Smooth muscle cell (in vitro differentiated cells): ENCODE results near the gene GABARAPL1. TPM values are rescaled to one million over a fixed set of nuclear protein-coding genes. Genes with fewer than 3 reads are reported as not detected.

ENCODE experiments used
- DNase-seq: peaks from one replicate; lab custom pipeline; 2025; ENCODE audit not compliant: unreplicated experiment; lab: John Stamatoyannopoulos, UW
- H2AFZ ChIP-seq: fragments of 200-600 bp; sonication (generic); 2 replicates; pipeline ENCODE4 v1.6.0; 2016; ENCODE audit warnings: antibody characterized with exemption, low read depth, mild to moderate bottlenecking
- H3F3A ChIP-seq: fragments of 200-600 bp; sonication (generic); 2 replicates; pipeline ENCODE4 v1.6.0; 2017; ENCODE audit warnings: antibody characterized with exemption, low read depth
- H3K27ac ChIP-seq: fragments of 200-600 bp; sonication (generic); 2 replicates; pipeline ENCODE4 v1.5.1; 2016; ENCODE audit warnings: low read depth, mild to moderate bottlenecking
- H3K27me3 ChIP-seq: fragments of 200-600 bp; sonication (generic); 2 replicates; pipeline ENCODE4 v1.6.1; 2016; ENCODE audit warnings: low read depth, mild to moderate bottlenecking
- H3K36me3 ChIP-seq: fragments of 200-600 bp; sonication (generic); 2 replicates; pipeline ENCODE4 v1.5.1; 2016; ENCODE audit warnings: low read depth
- H3K4me1 ChIP-seq: fragments of 200-600 bp; sonication (generic); 2 replicates; pipeline ENCODE4 v1.5.1; 2016; ENCODE audit warnings: low read depth
- H3K4me2 ChIP-seq: fragments of 200-600 bp; sonication (generic); 2 replicates; pipeline ENCODE4 v1.6.0; 2016; ENCODE audit warnings: mild to moderate bottlenecking
- H3K4me3 ChIP-seq: fragments of 200-600 bp; sonication (generic); 2 replicates; pipeline ENCODE4 v1.5.1; 2016; ENCODE audit warnings: mild to moderate bottlenecking
- H3K79me2 ChIP-seq: fragments of 200-600 bp; sonication (generic); 2 replicates; pipeline ENCODE4 v1.6.0; 2016; ENCODE audit warnings: low read depth, mild to moderate bottlenecking
- H3K9ac ChIP-seq: fragments of 200-600 bp; sonication (generic); 2 replicates; pipeline ENCODE4 v1.6.0; 2016; ENCODE audit warnings: low read depth
- H3K9me3 ChIP-seq: fragments of 200-600 bp; sonication (generic); replicated peaks from 2 replicates; pipeline ENCODE4 v1.5.1; 2016; ENCODE audit warnings: low read depth
- H4K20me1 ChIP-seq: fragments of 200-600 bp; sonication (generic); 2 replicates; pipeline ENCODE4 v1.6.0; 2016; ENCODE audit warnings: low read depth
- WGBS: methylation state at CpG from one replicate; pipeline ENCODE4 v1.1.7; 2016; ENCODE audit warnings: low lambda C conversion rate; 5-methylcytosine and 5-hydroxymethylcytosine counted together
- polyA plus RNA-seq: library from polyadenylated mRNA; unstranded; fragments of >200 nt; fragmentation: Nextera tagmentation; extraction: Ambion mirVana; gene quantifications from 2 replicates; pipeline ENCODE4 v1.2.1, GENCODE V29; 2016
- total RNA-seq: library from RNA; depleted of rRNA; stranded (reverse); fragments of >200 nt; gene quantifications from 2 replicates; pipeline ENCODE4 v1.2.3, GENCODE V29; 2014
- TF ChIP-seq, protein P1 (sequence below): fragments of 200-600 bp; sonication (generic); IDR thresholded peaks from 2 replicates; pipeline ENCODE4 v1.5.1; 2017; ENCODE audit warnings: borderline replicate concordance, mild to moderate bottlenecking, antibody characterized with exemption; ENCODE audit not compliant: insufficient read depth, poor library complexity, severe bottlenecking

GABARAPL1 gene
- total and polyA plus RNA-seq, 2 experiments from 2014 or later, result 83.4 to 90.0 TPM

DNA sequence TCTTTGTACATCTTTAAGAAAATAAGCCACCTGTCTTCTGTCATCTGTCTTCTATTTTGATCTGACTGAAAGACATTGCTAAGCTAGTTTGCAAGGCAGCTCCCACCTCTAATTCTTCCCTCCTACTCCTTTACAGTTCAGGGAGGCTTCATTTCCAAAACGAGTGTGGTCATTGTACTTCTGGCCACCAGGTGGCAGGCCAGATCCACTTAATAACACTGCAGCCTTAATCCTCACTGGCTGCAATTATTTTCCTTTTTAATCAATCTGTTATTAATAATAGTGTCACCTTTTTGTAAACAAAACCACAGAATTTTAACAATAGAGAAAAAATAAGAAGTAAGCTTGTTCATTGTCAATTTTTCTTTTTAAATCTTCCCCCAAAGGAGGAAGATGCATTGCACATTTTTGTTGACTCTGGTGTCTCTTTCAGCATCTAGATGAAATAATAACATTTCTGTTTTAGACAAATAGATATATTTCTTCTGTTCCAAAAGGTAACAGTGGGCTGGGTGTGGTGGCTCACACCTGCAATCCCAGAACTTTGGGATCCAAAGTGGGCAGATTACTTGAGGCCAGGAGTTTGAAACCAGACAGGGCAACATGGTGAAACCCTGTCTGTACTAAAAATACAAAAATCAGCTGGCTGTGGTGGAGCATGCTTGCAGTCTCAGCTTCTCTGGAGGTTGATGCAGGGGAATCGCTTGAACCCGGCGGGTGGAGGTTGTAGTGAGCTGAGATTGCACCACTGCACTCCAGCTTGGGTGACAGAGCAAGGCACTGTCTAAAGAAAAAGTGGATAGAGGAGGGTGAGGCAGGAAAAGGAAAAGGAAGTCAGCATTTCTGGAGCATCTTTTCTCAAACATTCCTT lies 23.3 kb downstream of the GABARAPL1 start:
- no peak for DNase-seq
- TF ChIP-seq, protein P1, sequence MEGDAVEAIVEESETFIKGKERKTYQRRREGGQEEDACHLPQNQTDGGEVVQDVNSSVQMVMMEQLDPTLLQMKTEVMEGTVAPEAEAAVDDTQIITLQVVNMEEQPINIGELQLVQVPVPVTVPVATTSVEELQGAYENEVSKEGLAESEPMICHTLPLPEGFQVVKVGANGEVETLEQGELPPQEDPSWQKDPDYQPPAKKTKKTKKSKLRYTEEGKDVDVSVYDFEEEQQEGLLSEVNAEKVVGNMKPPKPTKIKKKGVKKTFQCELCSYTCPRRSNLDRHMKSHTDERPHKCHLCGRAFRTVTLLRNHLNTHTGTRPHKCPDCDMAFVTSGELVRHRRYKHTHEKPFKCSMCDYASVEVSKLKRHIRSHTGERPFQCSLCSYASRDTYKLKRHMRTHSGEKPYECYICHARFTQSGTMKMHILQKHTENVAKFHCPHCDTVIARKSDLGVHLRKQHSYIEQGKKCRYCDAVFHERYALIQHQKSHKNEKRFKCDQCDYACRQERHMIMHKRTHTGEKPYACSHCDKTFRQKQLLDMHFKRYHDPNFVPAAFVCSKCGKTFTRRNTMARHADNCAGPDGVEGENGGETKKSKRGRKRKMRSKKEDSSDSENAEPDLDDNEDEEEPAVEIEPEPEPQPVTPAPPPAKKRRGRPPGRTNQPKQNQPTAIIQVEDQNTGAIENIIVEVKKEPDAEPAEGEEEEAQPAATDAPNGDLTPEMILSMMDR, result peak; percentile 92

DNA sequence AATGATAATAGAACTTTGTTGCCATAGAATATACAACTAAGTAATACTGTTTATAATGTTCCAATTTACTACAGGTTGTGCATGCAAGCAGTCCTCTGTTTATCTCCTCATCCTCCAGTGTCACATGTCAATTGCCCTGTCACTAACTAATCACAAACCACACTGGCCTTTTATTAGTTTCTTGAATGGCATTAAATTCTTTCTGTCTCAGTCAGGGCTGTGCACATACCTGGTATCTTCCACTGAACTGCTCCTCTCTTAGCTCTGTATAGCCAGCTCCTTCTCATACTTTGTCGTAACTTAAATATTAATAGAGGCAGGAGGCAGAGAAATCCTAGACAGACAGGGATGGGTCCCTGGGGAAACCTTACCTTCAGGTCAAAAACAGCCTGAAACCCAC lies 24.0 kb downstream of the GABARAPL1 start:
- no peaks in the 10 kb centered on the region for H3K79me2 ChIP-seq
- no peaks in the 10 kb centered on the region for H3F3A ChIP-seq
- H3K4me1 ChIP-seq, result peaks cover 4% of the 10 kb centered on the region
- H4K20me1 ChIP-seq, result no peaks in the 10 kb centered on the region
- no peak for DNase-seq
- H3K9me3 ChIP-seq, result no peaks in the 10 kb centered on the region
- TF ChIP-seq, protein P1, result no peak
- no peaks in the 10 kb centered on the region for H3K27me3 ChIP-seq
- H3K27ac ChIP-seq, result no peak overlapping the region
- no peak overlapping the region for H3K4me3 ChIP-seq
- 96% methylated on average over 1 of the region's 1 CpG for WGBS
- no peak overlapping the region for H3K9ac ChIP-seq
- H3K36me3 ChIP-seq, result no peaks in the 10 kb centered on the region
- no peak overlapping the region for H3K4me2 ChIP-seq
- H2AFZ ChIP-seq, result no peak overlapping the region

More for the DNA sequence above, 23.3 kb downstream of the GABARAPL1 start:
- H3F3A ChIP-seq, result no peaks in the 10 kb centered on the region
- no peaks in the 10 kb centered on the region for H3K79me2 ChIP-seq
- no peaks in the 10 kb centered on the region for H3K9me3 ChIP-seq
- H3K4me1 ChIP-seq, result no peaks in the 10 kb centered on the region
- no peaks in the 10 kb centered on the region for H3K36me3 ChIP-seq
- no peak overlapping the region for H3K4me2 ChIP-seq
- no peak overlapping the region for H3K9ac ChIP-seq
- H4K20me1 ChIP-seq, result no peaks in the 10 kb centered on the region
- 66% methylated on average over 4 of the region's 4 CpGs for WGBS
- H3K27ac ChIP-seq, result no peak overlapping the region
- no peak overlapping the region for H2AFZ ChIP-seq
- no peak overlapping the region for H3K4me3 ChIP-seq
- H3K27me3 ChIP-seq, result no peaks in the 10 kb centered on the region

DNA sequence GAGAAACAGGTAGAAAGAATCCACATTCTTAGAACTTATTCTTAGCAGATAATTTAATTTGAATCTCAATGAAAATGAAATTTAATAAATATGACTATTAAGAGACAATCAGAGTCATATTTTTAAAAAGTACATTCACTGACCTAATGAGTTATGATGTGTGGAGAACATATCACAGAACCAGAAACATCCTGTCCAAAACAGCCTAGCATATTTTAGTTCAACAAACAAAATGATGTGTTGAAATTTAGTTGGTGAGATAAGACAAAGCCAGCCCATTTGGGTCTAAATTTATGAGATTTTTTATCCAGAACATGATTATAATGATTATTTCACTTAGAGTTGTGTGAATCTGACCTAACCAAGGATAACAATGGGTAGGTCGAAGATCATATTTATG lies 25.8 kb downstream of the GABARAPL1 start:
- no peaks in the 10 kb centered on the region for H4K20me1 ChIP-seq
- no peaks in the 10 kb centered on the region for H3K79me2 ChIP-seq
- no peaks in the 10 kb centered on the region for H3F3A ChIP-seq
- no peak overlapping the region for H3K27ac ChIP-seq
- H3K4me2 ChIP-seq, result no peak overlapping the region
- 100% methylated on average over 1 of the region's 1 CpG for WGBS
- H3K4me3 ChIP-seq, result no peak overlapping the region
- H3K27me3 ChIP-seq, result no peaks in the 10 kb centered on the region
- H3K9ac ChIP-seq, result no peak overlapping the region
- H3K9me3 ChIP-seq, result no peaks in the 10 kb centered on the region
- TF ChIP-seq, protein P1, result no peak
- H3K4me1 ChIP-seq, result peaks cover 4% of the 10 kb centered on the region
- DNase-seq, result no peak
- H3K36me3 ChIP-seq, result no peaks in the 10 kb centered on the region
- no peak overlapping the region for H2AFZ ChIP-seq
